Adrenal gland (tissue), 12 donors: ENCODE results near the gene RHBDL1. TPM values are rescaled to one million over a fixed set of nuclear protein-coding genes. Genes with fewer than 3 reads are reported as not detected.

Experiments
- DNase-seq, 7 donors: peaks; one replicate each; pipeline ENCODE4 v3.0.0-alpha.2; 2019 to 2020
- H3K27ac ChIP-seq, 5 donors: fragments of 200-600 bp; sonication (generic) in 4 of 5; 1 replicate in 3 of 5; 2 replicates in 2 of 5; pipeline versions ENCODE4 v1.5.1 to v1.8.0; 2016 to 2020; ENCODE audit warnings: mild to moderate bottlenecking in 1 of 5
- H3K27me3 ChIP-seq: fragments of 200-600 bp; 2 replicates; pipeline ENCODE4 v1.8.0; 2021
- H3K36me3 ChIP-seq, 2 donors: fragments of 200-600 bp; replicated peaks in 1 of 2; 1 replicate in 1 of 2; 2 replicates in 1 of 2; pipeline versions ENCODE4 v1.5.1 to v1.8.0; 2018 to 2022
- H3K4me1 ChIP-seq, 2 donors: fragments of 200-600 bp; replicated peaks in 1 of 2; 1 replicate in 1 of 2; 2 replicates in 1 of 2; pipeline versions ENCODE4 v1.5.1 to v1.8.0; 2018 to 2021
- H3K4me3 ChIP-seq, 4 donors: fragments of 200-600 bp; sonication (generic) in 3 of 4; one replicate each; pipeline ENCODE4 v1.5.1; 2016 to 2018
- H3K9me3 ChIP-seq, 3 donors: fragments of 200-600 bp; sonication (generic) in 1 of 3; replicated peaks in 1 of 3; 1 replicate in 2 of 3; 2 replicates in 1 of 3; pipeline versions ENCODE4 v1.5.1 to v1.8.0; 2016 to 2021
- POLR2A ChIP-seq, 2 donors: fragments of 450-650 bp; IDR thresholded peaks; one replicate each; pipeline ENCODE4 v1.6.1; 2017; ENCODE audit warnings: antibody characterized with exemption in 2 of 2, mild to moderate bottlenecking in 2 of 2, moderate library complexity in 1 of 2
- WGBS, 4 donors: extraction: QIAGEN DNeasy Blood & Tissue Kit in 2 of 4; methylation state at CpG; one replicate each; pipeline versions ENCODE4 v1.1.5 to v1.1.7; 2013 to 2017; 5-methylcytosine and 5-hydroxymethylcytosine counted together
- intact Hi-C, 2 donors: fragments of 100-400 bp; cut with DNase I; formaldehyde crosslinking; loops; one replicate each; pipeline versions ENCODE4 v1.14.1 to v1.15.0; 2022 to 2023
- polyA plus RNA-seq, 3 donors: library from polyadenylated mRNA; stranded (reverse); fragments of 200-250 nt in 2 of 3; fragments of 350-450 nt in 1 of 3; fragmentation: Illumina TruSeq in 1 of 3; extraction: RNeasy Lipid Tissue Mini Kit (QIAGEN cat#74804) in 1 of 3; gene quantifications; one replicate each; pipeline ENCODE4 v1.2.3, GENCODE V29; 2013 to 2014
- total RNA-seq, 9 donors: library from RNA; depleted of rRNA in 4 of 9; stranded (reverse); fragments of >200 nt in 4 of 9; fragments of 120-200 nt in 1 of 9; fragmentation: NEBNext Ultra II Directional in 1 of 9; extraction: Animal tissue kit (Norgen Biotek cat#: 25700) in 1 of 9; gene quantifications; one replicate each; pipeline versions ENCODE4 v1.1.0 to v1.2.4, GENCODE V29; 2013 to 2023
- TF ChIP-seq, protein P1 (sequence below), 6 experiments: fragments of 450-650 bp in 4 of 6; fragments of 200-600 bp in 2 of 6; sonication (generic) in 1 of 6; IDR thresholded peaks; 1 replicate in 5 of 6; 2 replicates in 1 of 6; pipeline versions ENCODE4 v1.5.1 to v1.8.0; 2016 to 2021; ENCODE audit warnings: antibody characterized with exemption in 6 of 6, mild to moderate bottlenecking in 2 of 6, moderate library complexity in 1 of 6
- donor health status: healthy with polysubstance abuse.
- donor health status: Bipolar disorder and iron deficiency.
- donor health status: DM: yes; HTN: yes; CAD: no.
- donor health status: DM: no; HTN: no; CAD: no.
- donor health status: DM: no; HTN: no; CAD: no.
- donor health status: DM: yes; HTN: yes; CAD: no.

Gene RHBDL1
- total and polyA plus RNA-seq, 12 donors: 0.13 to 21.1 (median 3.8) TPM

DNA sequence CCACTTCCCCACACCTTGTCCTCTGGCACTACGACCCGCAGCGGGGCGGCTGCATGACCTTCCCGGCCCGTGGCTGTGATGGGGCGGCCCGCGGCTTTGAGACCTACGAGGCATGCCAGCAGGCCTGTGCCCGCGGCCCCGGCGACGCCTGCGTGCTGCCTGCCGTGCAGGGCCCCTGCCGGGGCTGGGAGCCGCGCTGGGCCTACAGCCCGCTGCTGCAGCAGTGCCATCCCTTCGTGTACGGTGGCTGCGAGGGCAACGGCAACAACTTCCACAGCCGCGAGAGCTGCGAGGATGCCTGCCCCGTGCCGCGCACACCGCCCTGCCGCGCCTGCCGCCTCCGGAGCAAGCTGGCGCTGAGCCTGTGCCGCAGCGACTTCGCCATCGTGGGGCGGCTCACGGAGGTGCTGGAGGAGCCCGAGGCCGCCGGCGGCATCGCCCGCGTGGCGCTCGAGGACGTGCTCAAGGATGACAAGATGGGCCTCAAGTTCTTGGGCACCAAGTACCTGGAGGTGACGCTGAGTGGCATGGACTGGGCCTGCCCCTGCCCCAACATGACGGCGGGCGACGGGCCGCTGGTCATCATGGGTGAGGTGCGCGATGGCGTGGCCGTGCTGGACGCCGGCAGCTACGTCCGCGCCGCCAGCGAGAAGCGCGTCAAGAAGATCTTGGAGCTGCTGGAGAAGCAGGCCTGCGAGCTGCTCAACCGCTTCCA lies 42.0 kb upstream of the RHBDL1 start:
- no peak overlapping the region for H3K27ac ChIP-seq
- DNase-seq: peak in 3 of 7 donors; percentile 18 to 29 (median 20)
- no peak overlapping the region for H3K4me3 ChIP-seq
- H3K27me3 ChIP-seq: no peaks in the 10 kb centered on the region
- no peak for TF ChIP-seq POLR2A (IDR thresholded peaks at IDR 0.05)
- TF ChIP-seq, protein P1, sequence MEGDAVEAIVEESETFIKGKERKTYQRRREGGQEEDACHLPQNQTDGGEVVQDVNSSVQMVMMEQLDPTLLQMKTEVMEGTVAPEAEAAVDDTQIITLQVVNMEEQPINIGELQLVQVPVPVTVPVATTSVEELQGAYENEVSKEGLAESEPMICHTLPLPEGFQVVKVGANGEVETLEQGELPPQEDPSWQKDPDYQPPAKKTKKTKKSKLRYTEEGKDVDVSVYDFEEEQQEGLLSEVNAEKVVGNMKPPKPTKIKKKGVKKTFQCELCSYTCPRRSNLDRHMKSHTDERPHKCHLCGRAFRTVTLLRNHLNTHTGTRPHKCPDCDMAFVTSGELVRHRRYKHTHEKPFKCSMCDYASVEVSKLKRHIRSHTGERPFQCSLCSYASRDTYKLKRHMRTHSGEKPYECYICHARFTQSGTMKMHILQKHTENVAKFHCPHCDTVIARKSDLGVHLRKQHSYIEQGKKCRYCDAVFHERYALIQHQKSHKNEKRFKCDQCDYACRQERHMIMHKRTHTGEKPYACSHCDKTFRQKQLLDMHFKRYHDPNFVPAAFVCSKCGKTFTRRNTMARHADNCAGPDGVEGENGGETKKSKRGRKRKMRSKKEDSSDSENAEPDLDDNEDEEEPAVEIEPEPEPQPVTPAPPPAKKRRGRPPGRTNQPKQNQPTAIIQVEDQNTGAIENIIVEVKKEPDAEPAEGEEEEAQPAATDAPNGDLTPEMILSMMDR (IDR thresholded peaks at IDR 0.05): no peak
- intact Hi-C loops: no loop called here
- H3K4me1 ChIP-seq: peaks cover 20 to 40% of the 10 kb centered on the region in 2 donors
- H3K36me3 ChIP-seq: no peaks in the 10 kb centered on the region
- no peaks in the 10 kb centered on the region for H3K9me3 ChIP-seq
- WGBS, 4 donors: 95 to 97% (median 95%) methylated on average over 25 to 74 of the region's 74 CpGs

DNA sequence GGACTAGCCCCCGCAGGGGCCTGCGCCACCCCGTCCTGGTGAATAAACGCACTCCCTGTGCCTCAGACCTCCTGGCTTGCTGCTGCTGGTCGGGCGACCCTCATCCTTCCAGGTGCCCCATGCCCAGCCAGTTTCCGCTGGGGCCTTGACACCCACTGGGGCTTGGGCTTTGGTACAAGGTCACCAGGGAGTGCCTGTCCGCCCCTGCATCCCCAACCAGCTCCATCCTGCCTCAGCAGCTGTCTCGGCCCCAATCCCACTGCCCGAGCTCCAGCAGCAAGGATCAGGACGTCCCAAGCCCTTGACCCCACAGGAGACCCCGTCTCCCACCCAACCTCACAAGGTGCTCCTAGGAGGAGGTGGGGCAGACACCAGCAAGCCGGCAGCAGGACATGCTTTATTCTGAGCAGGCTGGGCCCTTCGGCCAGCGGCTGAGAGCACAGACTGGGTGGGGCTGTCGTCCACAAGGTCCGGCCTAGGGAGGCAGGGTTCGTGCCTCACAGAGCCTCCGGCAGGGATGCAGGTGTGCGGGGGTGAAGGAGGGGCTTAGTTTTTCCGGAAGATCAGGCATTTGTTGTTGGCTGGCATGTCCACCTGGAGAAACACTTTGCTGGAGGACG lies 41.3 kb upstream of the RHBDL1 start:
- TF ChIP-seq, protein P1 (IDR thresholded peaks at IDR 0.05): no peak
- no peak for TF ChIP-seq POLR2A (IDR thresholded peaks at IDR 0.05)
- peak in 4 of 7 donors; percentile 15 to 38 (median 32) for DNase-seq
- WGBS, 4 donors: 87 to 95% (median 91%) methylated on average over 13 to 22 of the region's 22 CpGs
- Histone ChIP-seq H3K27me3 (no peaks in the 10 kb centered on the region), H3K4me1 (peaks cover 27 to 47% of the 10 kb centered on the region in 2 donors), H3K27ac (no peak overlapping the region), H3K36me3 (no peaks in the 10 kb centered on the region), H3K4me3 (no peak overlapping the region), H3K9me3 (no peaks in the 10 kb centered on the region)
- intact Hi-C loops: no loop called here

DNA sequence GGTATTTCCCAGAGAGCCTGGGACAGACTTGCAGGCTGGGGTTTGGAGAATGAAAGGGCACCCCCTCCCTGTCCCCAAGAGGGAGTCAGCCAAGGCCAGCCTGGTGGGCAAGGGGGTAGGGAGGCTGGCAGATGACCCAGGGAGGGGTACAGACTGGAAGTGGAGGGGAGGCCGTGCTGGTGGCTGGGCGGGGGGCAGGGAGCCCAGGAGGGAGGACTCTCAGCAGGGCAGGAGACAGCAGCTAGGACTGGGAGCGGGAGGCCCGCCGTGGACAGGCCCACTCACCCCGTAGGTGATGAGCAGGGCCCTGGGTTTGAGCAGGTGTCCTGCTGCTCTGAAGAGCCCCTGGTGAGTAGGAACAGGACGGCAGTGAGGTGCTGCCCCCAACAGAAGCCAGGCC lies 40.5 kb upstream of the RHBDL1 start:
- no peak for TF ChIP-seq POLR2A (IDR thresholded peaks at IDR 0.05)
- TF ChIP-seq, protein P1 (IDR thresholded peaks at IDR 0.05): no peak
- Histone ChIP-seq H3K36me3 (no peaks in the 10 kb centered on the region), H3K4me3 (peak overlapping the region in 1 of 4 donors; percentile 91), H3K27me3 (no peaks in the 10 kb centered on the region), H3K9me3 (no peaks in the 10 kb centered on the region), H3K27ac (no peak overlapping the region), H3K4me1 (peaks cover 29 to 43% of the 10 kb centered on the region in 2 donors)
- intact Hi-C loops: no loop called here
- DNase-seq: peak in 3 of 7 donors; percentile 33 to 41 (median 35)
- WGBS, 4 donors: 85 to 100% (median 89%) methylated on average over 2 to 7 of the region's 7 CpGs

DNA sequence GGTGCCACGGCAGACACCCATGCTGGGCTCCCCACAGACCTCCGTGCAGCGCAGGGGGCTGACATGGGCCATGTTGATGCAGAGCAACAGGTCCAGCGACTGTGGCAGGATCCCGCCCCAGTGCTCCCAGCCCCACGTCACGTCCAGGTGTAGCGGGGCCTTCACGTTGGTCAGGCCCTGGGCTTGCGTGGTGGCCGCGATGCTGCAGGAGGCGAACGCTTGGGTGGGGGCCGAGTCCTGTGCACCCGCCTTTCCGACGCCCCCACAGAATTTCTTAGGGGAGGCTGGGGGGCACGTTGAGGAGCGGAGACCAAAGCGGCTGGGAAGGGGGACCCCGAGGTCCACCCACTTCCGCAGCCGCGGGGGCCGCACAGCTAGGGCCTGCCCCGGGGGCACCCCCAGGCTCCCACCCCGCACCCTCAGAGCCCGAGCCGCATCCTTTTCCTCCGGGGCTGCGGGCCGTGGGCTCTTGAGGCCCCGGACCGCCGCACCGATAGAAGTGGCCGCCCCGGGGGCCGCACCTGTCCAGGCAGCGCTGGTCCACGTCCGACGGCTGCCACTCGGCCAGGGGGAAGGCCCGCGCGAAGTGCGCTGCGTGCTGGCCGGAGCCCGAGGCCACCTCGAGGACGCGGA lies 39.8 kb upstream of the RHBDL1 start:
- Histone ChIP-seq H3K4me3 (peak overlapping the region in 3 of 4 donors; percentile 8 to 91 (median 68)), H3K9me3 (no peaks in the 10 kb centered on the region), H3K4me1 (peaks cover 29 to 36% of the 10 kb centered on the region in 2 donors), H3K27me3 (no peaks in the 10 kb centered on the region), H3K27ac (peak overlapping the region in 4 of 5 donors; percentile 98), H3K36me3 (no peaks in the 10 kb centered on the region)
- 0 to 36% (median 4%) methylated on average over 1 to 55 of the region's 55 CpGs for WGBS, 4 donors
- peak in 4 of 7 donors; percentile 38 to 57 (median 42) for DNase-seq
- TF ChIP-seq POLR2A (IDR thresholded peaks at IDR 0.05): peak in 1 of 2 donors; percentile 18
- TF ChIP-seq, protein P1 (IDR thresholded peaks at IDR 0.05): no peak
- intact Hi-C loops: no loop called here
